Gastrocnemius medialis (tissue), 4 donors: ENCODE measurements around the gene CHURC1. TPM values are rescaled to one million over a fixed set of nuclear protein-coding genes. Genes with fewer than 3 reads are reported as not detected.

Experiments used
- ATAC-seq, 2 donors: fragments of 150-250 bp; one replicate each; pipeline ENCODE4 v1.9.1; 2016
- DNase-seq, 2 donors: peaks; one replicate each; pipeline ENCODE4 v3.0.0-alpha.2; 2019
- H3K27ac ChIP-seq, 4 donors: fragments of 200-600 bp; sonication (generic); 1 replicate in 1 of 4; 2 replicates in 3 of 4; pipeline ENCODE4 v1.5.1; 2016 to 2018; ENCODE audit warnings: mild to moderate bottlenecking in 2 of 4, moderate library complexity in 1 of 4
- H3K27me3 ChIP-seq, 3 donors: fragments of 200-600 bp; sonication (generic) in 2 of 3; 1 replicate in 1 of 3; 2 replicates in 2 of 3; pipeline versions ENCODE4 v1.5.1 to v1.6.0; 2016 to 2019; ENCODE audit warnings: mild to moderate bottlenecking in 1 of 3, moderate library complexity in 1 of 3
- H3K36me3 ChIP-seq, 2 donors: fragments of 200-600 bp; sonication (generic) in 1 of 2; one replicate each; pipeline ENCODE4 v1.5.1; 2017 to 2018
- H3K4me1 ChIP-seq, 2 donors: fragments of 200-600 bp; sonication (generic) in 1 of 2; one replicate each; pipeline ENCODE4 v1.5.1; 2016 to 2017; ENCODE audit warnings: mild to moderate bottlenecking in 2 of 2
- H3K4me3 ChIP-seq, 4 donors: fragments of 200-600 bp; sonication (generic) in 3 of 4; 1 replicate in 1 of 4; 2 replicates in 3 of 4; pipeline ENCODE4 v1.5.1; 2016 to 2019; ENCODE audit warnings: mild to moderate bottlenecking in 2 of 4
- H3K9me3 ChIP-seq, 3 donors: fragments of 200-600 bp; sonication (generic) in 2 of 3; 1 replicate in 1 of 3; 2 replicates in 2 of 3; pipeline ENCODE4 v1.5.1; 2016 to 2019
- POLR2A ChIP-seq, 2 donors: fragments of 450-650 bp; IDR thresholded peaks; one replicate each; pipeline ENCODE4 v1.6.1; 2017; ENCODE audit warnings: antibody characterized with exemption in 2 of 2, mild to moderate bottlenecking in 2 of 2, moderate library complexity in 2 of 2
- in situ Hi-C, 4 donors: fragments of 200-750 bp; cut with MboI; loops; one replicate each; pipeline versions ENCODE4 v1.15.0 to v1.8.0; 2017; ENCODE audit warnings: low sequenced_read_pairs in 4 of 4
- intact Hi-C: fragments of 100-400 bp; cut with DNase I; formaldehyde crosslinking; loops from one replicate; pipeline ENCODE4 v1.15.1; 2023; ENCODE audit warnings: low total_unique reads
- total RNA-seq, 4 donors: library from RNA; depleted of rRNA; stranded (reverse); fragments of >200 nt; gene quantifications; one replicate each; pipeline versions ENCODE4 v1.1.0 to v1.2.3, GENCODE V29; 2016
- TF ChIP-seq, protein P1 (sequence below), 5 experiments: fragments of 450-650 bp in 3 of 5; fragments of 200-600 bp in 2 of 5; sonication (generic) in 2 of 5; IDR thresholded peaks in 4 of 5; conservative IDR thresholded peaks in 1 of 5; 1 replicate in 4 of 5; 2 replicates in 1 of 5; pipeline ENCODE4 v1.5.1; 2016 to 2019; ENCODE audit warnings: antibody characterized with exemption in 5 of 5, mild to moderate bottlenecking in 3 of 5, moderate library complexity in 3 of 5

Gene CHURC1
- total RNA-seq, 4 donors from 2014 or later: 47.9 to 108 (median 79.6) TPM

DNA sequence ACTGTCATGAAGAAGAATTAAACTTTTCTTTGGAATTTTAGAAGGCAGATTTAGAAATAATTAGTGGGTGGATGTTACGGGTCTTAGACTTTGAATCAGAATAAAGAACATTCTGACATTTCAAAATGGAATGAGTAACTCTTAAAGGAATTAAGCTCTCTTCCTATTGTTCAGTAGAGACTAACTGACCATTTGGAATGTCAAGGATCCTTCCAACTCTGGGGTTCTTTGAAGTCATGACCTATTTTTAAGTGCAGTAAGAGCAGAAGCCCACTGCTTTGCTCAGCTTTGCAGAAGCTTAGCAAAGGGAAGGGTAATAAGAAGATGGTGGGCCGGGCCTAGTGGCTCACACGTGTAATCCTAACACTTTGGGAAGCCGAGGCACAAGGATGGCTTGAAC lies 4.0 kb downstream of the CHURC1 start:
- in situ Hi-C loops: loop anchor here in 1 of 4 donors (10.0 kb wide), 1 partner anchor 67 kb away; the partner anchor contains the start of gene FNTB
- no peaks in the 10 kb centered on the region for H3K27me3 ChIP-seq
- no peaks in the 10 kb centered on the region for H3K36me3 ChIP-seq
- no peak for TF ChIP-seq POLR2A (IDR thresholded peaks at IDR 0.05)
- TF ChIP-seq, protein P1, sequence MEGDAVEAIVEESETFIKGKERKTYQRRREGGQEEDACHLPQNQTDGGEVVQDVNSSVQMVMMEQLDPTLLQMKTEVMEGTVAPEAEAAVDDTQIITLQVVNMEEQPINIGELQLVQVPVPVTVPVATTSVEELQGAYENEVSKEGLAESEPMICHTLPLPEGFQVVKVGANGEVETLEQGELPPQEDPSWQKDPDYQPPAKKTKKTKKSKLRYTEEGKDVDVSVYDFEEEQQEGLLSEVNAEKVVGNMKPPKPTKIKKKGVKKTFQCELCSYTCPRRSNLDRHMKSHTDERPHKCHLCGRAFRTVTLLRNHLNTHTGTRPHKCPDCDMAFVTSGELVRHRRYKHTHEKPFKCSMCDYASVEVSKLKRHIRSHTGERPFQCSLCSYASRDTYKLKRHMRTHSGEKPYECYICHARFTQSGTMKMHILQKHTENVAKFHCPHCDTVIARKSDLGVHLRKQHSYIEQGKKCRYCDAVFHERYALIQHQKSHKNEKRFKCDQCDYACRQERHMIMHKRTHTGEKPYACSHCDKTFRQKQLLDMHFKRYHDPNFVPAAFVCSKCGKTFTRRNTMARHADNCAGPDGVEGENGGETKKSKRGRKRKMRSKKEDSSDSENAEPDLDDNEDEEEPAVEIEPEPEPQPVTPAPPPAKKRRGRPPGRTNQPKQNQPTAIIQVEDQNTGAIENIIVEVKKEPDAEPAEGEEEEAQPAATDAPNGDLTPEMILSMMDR (IDR thresholded peaks at IDR 0.05 in 4 of 5, conservative IDR thresholded peaks at IDR 0.05 in 1 of 5): no peak
- H3K9me3 ChIP-seq: no peaks in the 10 kb centered on the region
- ATAC-seq: no peak
- no peak overlapping the region for H3K4me3 ChIP-seq
- intact Hi-C loops: loop anchor here (10.0 kb wide), 1 partner anchor 413 kb away; the partner anchor contains the start of genes ZBTB1 and ZBTB25
- DNase-seq: no peak
- H3K27ac ChIP-seq: peak overlapping the region in 2 of 4 donors; percentile 15 to 24
- H3K4me1 ChIP-seq: peaks cover 49% of the 10 kb centered on the region in 2 donors

DNA sequence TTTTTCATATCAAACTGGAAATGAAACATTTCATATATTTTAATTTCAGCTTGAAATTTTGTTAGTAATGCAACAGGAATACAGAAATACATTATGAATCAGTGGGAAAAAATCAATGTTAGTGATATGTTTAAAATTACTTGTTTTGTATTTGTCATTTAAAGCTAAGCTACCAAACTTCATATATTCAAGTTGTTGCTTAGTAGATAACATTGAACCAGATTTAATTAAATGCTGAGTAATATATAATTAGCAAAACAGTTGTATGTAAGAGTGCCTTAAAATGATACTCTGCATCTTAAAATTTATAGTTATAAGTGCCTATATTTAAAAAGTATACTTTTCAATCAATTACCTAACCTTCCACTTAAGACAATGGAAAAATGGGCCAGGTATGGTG lies 5.0 kb downstream of the CHURC1 start:
- peaks cover 45 to 49% of the 10 kb centered on the region in 2 donors for H3K4me1 ChIP-seq
- intact Hi-C loops: loop anchor here (10.0 kb wide), 1 partner anchor 414 kb away; the partner anchor contains the start of genes ZBTB1 and ZBTB25
- in situ Hi-C loops: loop anchor here in 1 of 4 donors (10.0 kb wide), 1 partner anchor 66 kb away; the partner anchor contains the start of gene FNTB
- ATAC-seq (no peak), DNase-seq (no peak)
- H3K27ac ChIP-seq: peak overlapping the region in 1 of 4 donors; percentile 3
- peaks cover 0 to 4% of the 10 kb centered on the region in 2 donors for H3K36me3 ChIP-seq
- no peaks in the 10 kb centered on the region for H3K9me3 ChIP-seq
- H3K27me3 ChIP-seq: no peaks in the 10 kb centered on the region
- no peak overlapping the region for H3K4me3 ChIP-seq
- TF ChIP-seq POLR2A (IDR thresholded peaks at IDR 0.05): no peak
- TF ChIP-seq, protein P1 (IDR thresholded peaks at IDR 0.05 in 4 of 5, conservative IDR thresholded peaks at IDR 0.05 in 1 of 5): no peak

DNA sequence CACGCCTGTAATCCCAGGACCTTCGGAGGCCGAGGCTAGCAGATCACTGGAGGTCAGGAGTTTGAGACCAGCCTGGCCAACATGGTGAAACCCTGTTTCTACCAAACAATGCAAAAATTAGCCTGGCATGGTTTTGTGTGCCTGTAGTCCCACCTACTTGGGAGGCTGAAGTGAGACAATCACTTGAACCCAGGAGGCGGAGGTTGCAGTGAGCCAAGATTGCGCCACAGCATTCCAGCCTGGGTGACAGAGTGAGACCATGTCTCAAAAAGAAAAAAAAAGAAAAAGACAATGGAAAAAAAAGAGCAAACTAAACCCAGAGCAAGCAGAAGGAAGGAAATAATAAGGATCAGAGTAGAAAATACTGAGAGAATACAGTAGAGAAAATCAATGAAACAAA lies 5.4 kb downstream of the CHURC1 start:
- in situ Hi-C loops (loop anchor here in 1 of 4 donors (10.0 kb wide), 1 partner anchor 65 kb away; the partner anchor contains the start of gene FNTB), intact Hi-C loops (loop anchor here (10.0 kb wide), 1 partner anchor 415 kb away; the partner anchor contains the start of genes ZBTB1 and ZBTB25)
- TF ChIP-seq, protein P1 (IDR thresholded peaks at IDR 0.05 in 4 of 5, conservative IDR thresholded peaks at IDR 0.05 in 1 of 5): no peak
- TF ChIP-seq POLR2A (IDR thresholded peaks at IDR 0.05): no peak
- no peaks in the 10 kb centered on the region for H3K9me3 ChIP-seq
- peak overlapping the region in 1 of 4 donors; percentile 3 for H3K27ac ChIP-seq
- H3K4me3 ChIP-seq: no peak overlapping the region
- DNase-seq (no peak), ATAC-seq (no peak)
- peaks cover 45 to 49% of the 10 kb centered on the region in 2 donors for H3K4me1 ChIP-seq
- no peaks in the 10 kb centered on the region for H3K27me3 ChIP-seq
- peaks cover 0 to 8% of the 10 kb centered on the region in 2 donors for H3K36me3 ChIP-seq

DNA sequence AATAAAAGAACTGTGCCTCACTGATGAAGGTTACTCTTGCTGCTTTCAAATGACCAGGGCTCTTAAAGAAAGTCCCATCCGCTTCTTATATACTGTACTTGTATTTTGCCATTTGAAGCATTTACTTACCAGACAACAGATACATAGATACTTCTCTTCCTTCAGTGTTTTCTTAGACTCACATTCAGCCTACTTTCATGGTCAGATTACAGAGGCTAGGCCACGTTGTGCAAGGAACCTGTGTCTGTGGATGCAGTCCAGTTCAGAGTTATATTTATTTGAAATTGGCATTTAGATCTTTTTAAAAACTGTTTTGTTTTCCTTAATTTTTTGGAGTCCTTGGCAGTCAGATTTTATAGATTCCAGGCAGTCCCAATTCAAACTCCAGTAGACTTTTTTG lies 6.2 kb downstream of the CHURC1 start:
- no peaks in the 10 kb centered on the region for H3K27me3 ChIP-seq
- peak overlapping the region in 1 of 4 donors; percentile 22 for H3K27ac ChIP-seq
- peak; percentile 26 to 57 for ATAC-seq

More for the DNA sequence above, 6.2 kb downstream of the CHURC1 start:
- TF ChIP-seq POLR2A (IDR thresholded peaks at IDR 0.05): no peak
- TF ChIP-seq, protein P1 (IDR thresholded peaks at IDR 0.05 in 4 of 5, conservative IDR thresholded peaks at IDR 0.05 in 1 of 5): no peak
- Histone ChIP-seq H3K36me3 (peaks cover 0 to 15% of the 10 kb centered on the region in 2 donors), H3K4me1 (peaks cover 40 to 42% of the 10 kb centered on the region in 2 donors), H3K4me3 (no peak overlapping the region), H3K9me3 (no peaks in the 10 kb centered on the region)
- DNase-seq: no peak
- in situ Hi-C loops: no loop called here
- intact Hi-C loops: no loop called here
